Measurements from ENCODE around the gene DCAF7.

DNA sequence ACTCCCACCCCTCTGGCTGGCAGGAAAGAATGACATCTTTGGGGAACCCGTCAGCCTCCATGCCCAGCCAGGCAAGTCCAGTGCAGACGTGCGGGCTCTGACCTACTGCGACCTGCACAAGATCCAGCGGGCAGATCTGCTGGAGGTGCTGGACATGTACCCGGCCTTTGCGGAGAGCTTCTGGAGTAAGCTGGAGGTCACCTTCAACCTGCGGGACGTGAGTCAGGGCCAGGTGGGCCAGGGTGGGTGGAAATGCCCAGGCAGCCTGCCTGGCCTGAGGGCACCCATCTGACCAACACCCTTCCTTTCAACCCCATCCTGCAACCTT lies 8.1 kb upstream of the DCAF7 start:
- TF ChIP-seq YY1 (IDR thresholded peaks at IDR 0.05; ENCODE audit: extremely low read depth, insufficient replicate concordance, low read depth, low read length): no peak
- TF ChIP-seq, protein P1, sequence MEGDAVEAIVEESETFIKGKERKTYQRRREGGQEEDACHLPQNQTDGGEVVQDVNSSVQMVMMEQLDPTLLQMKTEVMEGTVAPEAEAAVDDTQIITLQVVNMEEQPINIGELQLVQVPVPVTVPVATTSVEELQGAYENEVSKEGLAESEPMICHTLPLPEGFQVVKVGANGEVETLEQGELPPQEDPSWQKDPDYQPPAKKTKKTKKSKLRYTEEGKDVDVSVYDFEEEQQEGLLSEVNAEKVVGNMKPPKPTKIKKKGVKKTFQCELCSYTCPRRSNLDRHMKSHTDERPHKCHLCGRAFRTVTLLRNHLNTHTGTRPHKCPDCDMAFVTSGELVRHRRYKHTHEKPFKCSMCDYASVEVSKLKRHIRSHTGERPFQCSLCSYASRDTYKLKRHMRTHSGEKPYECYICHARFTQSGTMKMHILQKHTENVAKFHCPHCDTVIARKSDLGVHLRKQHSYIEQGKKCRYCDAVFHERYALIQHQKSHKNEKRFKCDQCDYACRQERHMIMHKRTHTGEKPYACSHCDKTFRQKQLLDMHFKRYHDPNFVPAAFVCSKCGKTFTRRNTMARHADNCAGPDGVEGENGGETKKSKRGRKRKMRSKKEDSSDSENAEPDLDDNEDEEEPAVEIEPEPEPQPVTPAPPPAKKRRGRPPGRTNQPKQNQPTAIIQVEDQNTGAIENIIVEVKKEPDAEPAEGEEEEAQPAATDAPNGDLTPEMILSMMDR (IDR thresholded peaks at IDR 0.05 in 2 of 3, conservative IDR thresholded peaks at IDR 0.05 in 1 of 3; ENCODE audit: borderline replicate concordance in 1 of 3, insufficient read depth in 1 of 3, low read depth in 2 of 3, low read length in 2 of 3): no peak
- no peak for TF ChIP-seq RAD21 (IDR thresholded peaks at IDR 0.05; ENCODE audit: low read depth)
- no peak for TF ChIP-seq POLR2AphosphoS5 (IDR thresholded peaks at IDR 0.05; ENCODE audit: low read depth, low read length)
- no peak for TF ChIP-seq TCF7L2 (IDR thresholded peaks at IDR 0.05; ENCODE audit: borderline replicate concordance, extremely low read depth, insufficient read depth, insufficient read length)
- no peak for TF ChIP-seq SRF (IDR thresholded peaks at IDR 0.05; ENCODE audit: low read depth)
- TF ChIP-seq POLR2A (IDR thresholded peaks at IDR 0.05; ENCODE audit: borderline replicate concordance, extremely low read depth, insufficient read depth, insufficient read length): no peak
